ENCODE data around the gene TMEM248.
"Not testable (repeated sequence)": the region's sequence is repeated elsewhere in the genome, so short reads cannot be mapped to it uniquely, and the experiment has no call there.

The TMEM248 gene

DNA sequence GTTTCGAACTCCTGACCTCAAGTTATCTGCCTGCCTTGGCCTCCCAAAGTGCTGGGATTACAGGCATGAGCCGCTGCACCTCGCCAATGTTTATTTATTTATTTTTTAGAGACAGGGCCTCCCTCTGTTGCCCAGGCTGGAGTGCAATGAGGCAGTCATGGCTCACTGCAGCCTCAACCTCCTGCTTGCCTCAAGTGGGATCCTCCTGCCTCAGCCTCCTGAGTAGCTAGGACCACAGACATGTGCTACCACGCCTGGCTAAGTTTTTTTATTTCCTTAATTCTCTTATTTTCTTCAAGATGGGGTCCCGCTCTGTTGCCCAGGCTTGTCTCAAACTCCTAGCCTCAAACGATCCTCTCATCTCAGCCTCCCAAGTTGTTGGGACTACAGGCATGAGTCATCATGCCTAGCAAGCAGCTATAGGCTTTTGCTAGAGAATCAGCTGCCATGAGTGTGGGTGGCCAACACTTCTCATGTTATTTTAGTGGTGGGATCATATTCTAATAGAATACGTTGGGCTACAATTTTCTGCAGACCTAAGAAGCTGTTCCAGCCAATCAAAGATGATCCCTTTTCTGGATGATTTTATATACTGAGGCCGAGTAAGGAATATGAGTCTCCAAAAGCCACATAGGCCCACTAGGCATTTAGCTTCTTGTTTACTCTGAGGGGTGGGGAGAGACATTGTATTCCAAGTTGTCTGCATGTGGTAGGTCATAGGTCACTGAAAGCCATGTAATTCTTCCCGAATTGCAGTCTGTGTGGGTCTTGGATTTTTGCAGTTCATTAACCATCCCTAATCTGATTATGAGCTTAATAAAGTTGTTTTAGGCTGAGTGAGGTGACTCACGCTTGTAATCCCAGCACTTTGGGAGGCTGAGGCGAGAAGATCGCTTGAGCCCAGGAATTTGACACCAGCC is 7.6 kb upstream of the TMEM248 start:
- H3K4me1 ChIP-seq (ENCODE audit: control insufficient read depth, insufficient read depth, low read length) = no peaks in the 10 kb centered on the region
- H3K27me3 ChIP-seq (ENCODE audit: control insufficient read depth, insufficient read depth, low read length) = no peaks in the 10 kb centered on the region
- no peaks in the 10 kb centered on the region for H3K9me3 ChIP-seq (ENCODE audit: control insufficient read depth, low read length)
- no peak overlapping the region for H3K9ac ChIP-seq (ENCODE audit: low read length)
- H3K36me3 ChIP-seq (ENCODE audit: control insufficient read depth, insufficient read depth, low read length) = no peaks in the 10 kb centered on the region
- H3K4me3 ChIP-seq (ENCODE audit: low read length) = no peak overlapping the region

GRCh38 chr7:66917904-66918303 is 3.1 kb upstream of the TMEM248 start:
- H3K9ac ChIP-seq (ENCODE audit: low read length); H3K4me3 ChIP-seq (ENCODE audit: low read length); H3K4me1 ChIP-seq (ENCODE audit: control insufficient read depth, insufficient read depth, low read length); H3K36me3 ChIP-seq (ENCODE audit: control insufficient read depth, insufficient read depth, low read length); H3K27me3 ChIP-seq (ENCODE audit: control insufficient read depth, insufficient read depth, low read length); H3K9me3 ChIP-seq (ENCODE audit: control insufficient read depth, low read length): not testable (repeated sequence)

DNA sequence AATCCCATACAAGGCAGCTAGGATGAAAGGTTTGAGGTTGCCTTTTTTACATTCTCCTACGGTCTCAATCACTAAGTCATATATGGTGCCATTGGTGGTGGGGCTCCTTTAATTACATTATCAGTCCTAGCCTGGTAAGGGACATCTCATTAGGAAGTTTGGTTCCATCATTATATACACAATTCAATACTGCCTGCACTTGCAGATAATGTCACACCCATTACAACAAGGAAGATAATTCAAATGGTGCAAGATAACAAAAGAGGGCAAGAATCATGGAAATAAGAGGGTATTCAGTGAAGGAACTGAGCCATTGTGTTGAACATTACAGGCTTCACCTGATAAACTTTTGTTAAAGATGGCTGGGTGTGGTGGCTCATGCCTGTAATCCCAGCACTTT is 1.7 kb upstream of the TMEM248 start:
- H3K9me3 ChIP-seq (ENCODE audit: control insufficient read depth, low read length) = no peaks in the 10 kb centered on the region
- no peaks in the 10 kb centered on the region for H3K27me3 ChIP-seq (ENCODE audit: control insufficient read depth, insufficient read depth, low read length)
- no peak overlapping the region for H3K9ac ChIP-seq (ENCODE audit: low read length)
- H3K36me3 ChIP-seq (ENCODE audit: control insufficient read depth, insufficient read depth, low read length) = no peaks in the 10 kb centered on the region
- no peak overlapping the region for H3K4me3 ChIP-seq (ENCODE audit: low read length)
- peaks cover 7% of the 10 kb centered on the region for H3K4me1 ChIP-seq (ENCODE audit: control insufficient read depth, insufficient read depth, low read length)

- Histone ChIP-seq H3K27me3 (ENCODE audit: control insufficient read depth, insufficient read depth, low read length) (no peaks in the 10 kb centered on the region), H3K9me3 (ENCODE audit: control insufficient read depth, low read length) (no peaks in the 10 kb centered on the region), H3K4me3 (ENCODE audit: low read length) (no peak overlapping the region), H3K9ac (ENCODE audit: low read length) (no peak overlapping the region), H3K4me1 (ENCODE audit: control insufficient read depth, insufficient read depth, low read length) (peaks cover 7% of the 10 kb centered on the region), H3K36me3 (ENCODE audit: control insufficient read depth, insufficient read depth, low read length) (no peaks in the 10 kb centered on the region)
Measured at GRCh38 chr7:66919704-66920103, 1.3 kb upstream of the TMEM248 start.

GRCh38 chr7:66920256-66920655 is 769 bp upstream of the TMEM248 start:
- H3K4me3 ChIP-seq (ENCODE audit: low read length) = no peak overlapping the region
- no peaks in the 10 kb centered on the region for H3K27me3 ChIP-seq (ENCODE audit: control insufficient read depth, insufficient read depth, low read length)
- H3K9me3 ChIP-seq (ENCODE audit: control insufficient read depth, low read length) = no peaks in the 10 kb centered on the region
- H3K36me3 ChIP-seq (ENCODE audit: control insufficient read depth, insufficient read depth, low read length) = no peaks in the 10 kb centered on the region
- H3K4me1 ChIP-seq (ENCODE audit: control insufficient read depth, insufficient read depth, low read length) = peaks cover 7% of the 10 kb centered on the region
- H3K9ac ChIP-seq (ENCODE audit: low read length) = no peak overlapping the region

GRCh38 chr7:66921396-66921917 is 432 bp downstream of the TMEM248 start:
- H3K4me1 ChIP-seq (ENCODE audit: control insufficient read depth, insufficient read depth, low read length) = peaks cover 12% of the 10 kb centered on the region
- H3K27me3 ChIP-seq (ENCODE audit: control insufficient read depth, insufficient read depth, low read length) = no peaks in the 10 kb centered on the region
- no peaks in the 10 kb centered on the region for H3K9me3 ChIP-seq (ENCODE audit: control insufficient read depth, low read length)
- H3K4me3 ChIP-seq (ENCODE audit: low read length) = peak overlapping the region; percentile 53
- H3K36me3 ChIP-seq (ENCODE audit: control insufficient read depth, insufficient read depth, low read length) = no peaks in the 10 kb centered on the region
- peak overlapping the region; percentile 78 for H3K9ac ChIP-seq (ENCODE audit: low read length)

- Histone ChIP-seq H3K9ac (ENCODE audit: low read length) (peak overlapping the region; percentile 78), H3K9me3 (ENCODE audit: control insufficient read depth, low read length) (no peaks in the 10 kb centered on the region), H3K27me3 (ENCODE audit: control insufficient read depth, insufficient read depth, low read length) (no peaks in the 10 kb centered on the region), H3K36me3 (ENCODE audit: control insufficient read depth, insufficient read depth, low read length) (no peaks in the 10 kb centered on the region), H3K4me1 (ENCODE audit: control insufficient read depth, insufficient read depth, low read length) (peaks cover 12% of the 10 kb centered on the region), H3K4me3 (ENCODE audit: low read length) (peak overlapping the region; percentile 53)
Measured at GRCh38 chr7:66921918-66922486, 977 bp downstream of the TMEM248 start.

DNA sequence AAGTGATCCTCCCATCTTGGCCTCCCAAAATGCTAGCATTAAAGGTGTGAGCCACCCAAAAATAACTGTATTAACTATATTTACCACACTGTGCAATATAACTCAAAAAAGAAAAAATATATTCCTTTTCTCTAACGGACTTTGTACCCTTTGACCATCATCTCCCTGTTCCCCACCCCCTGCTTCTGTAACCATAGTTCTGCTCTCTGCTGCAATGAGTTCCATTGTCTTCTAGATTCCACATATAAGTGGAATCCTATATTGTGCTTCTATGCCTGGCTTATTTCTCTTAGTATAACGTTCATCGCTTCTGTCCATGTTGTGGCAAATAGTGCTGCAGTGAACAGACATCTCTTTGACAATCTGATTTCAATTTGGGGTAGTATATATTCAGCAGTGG is 4.2 kb downstream of the TMEM248 start:
- Histone ChIP-seq H3K27me3 (ENCODE audit: control insufficient read depth, insufficient read depth, low read length) (no peaks in the 10 kb centered on the region), H3K4me1 (ENCODE audit: control insufficient read depth, insufficient read depth, low read length) (peaks cover 16% of the 10 kb centered on the region), H3K9me3 (ENCODE audit: control insufficient read depth, low read length) (no peaks in the 10 kb centered on the region), H3K36me3 (ENCODE audit: control insufficient read depth, insufficient read depth, low read length) (no peaks in the 10 kb centered on the region), H3K4me3 (ENCODE audit: low read length) (no peak overlapping the region), H3K9ac (ENCODE audit: low read length) (no peak overlapping the region)

DNA sequence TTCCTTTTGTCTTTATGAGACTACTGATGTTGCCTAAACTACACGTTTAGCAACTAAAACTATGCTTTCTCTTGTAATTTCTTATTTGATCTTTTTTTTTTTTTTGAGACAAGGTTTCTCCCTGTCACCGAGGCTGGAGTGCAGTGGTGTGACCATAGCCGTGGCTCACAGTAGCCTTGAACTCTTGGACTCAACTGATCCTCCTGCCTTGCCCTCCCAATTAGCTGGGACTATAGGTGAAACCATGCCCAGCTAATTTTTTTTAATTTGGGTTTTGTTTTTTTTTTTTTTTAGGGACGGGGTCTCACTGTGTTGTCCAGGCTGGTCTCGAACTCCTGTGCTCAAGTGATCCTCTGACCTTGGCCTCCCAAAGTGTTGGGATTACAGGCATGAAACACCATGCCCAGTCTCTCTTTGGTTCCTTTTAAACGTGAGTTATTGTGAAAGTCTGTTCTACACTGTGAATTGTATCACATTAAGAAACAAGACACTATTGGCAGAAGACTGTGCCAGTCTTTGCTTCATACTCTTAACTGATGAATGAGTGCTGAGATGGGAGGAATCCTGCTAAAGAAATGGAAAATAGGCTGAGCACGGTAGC is 6.4 kb downstream of the TMEM248 start:
- no peaks in the 10 kb centered on the region for H3K36me3 ChIP-seq (ENCODE audit: control insufficient read depth, insufficient read depth, low read length)
- no peaks in the 10 kb centered on the region for H3K9me3 ChIP-seq (ENCODE audit: control insufficient read depth, low read length)
- H3K9ac ChIP-seq (ENCODE audit: low read length) = no peak overlapping the region
- H3K4me1 ChIP-seq (ENCODE audit: control insufficient read depth, insufficient read depth, low read length) = peaks cover 16% of the 10 kb centered on the region
- H3K27me3 ChIP-seq (ENCODE audit: control insufficient read depth, insufficient read depth, low read length) = no peaks in the 10 kb centered on the region
- H3K4me3 ChIP-seq (ENCODE audit: low read length) = no peak overlapping the region

- no peak overlapping the region for H3K9ac ChIP-seq (ENCODE audit: low read length)
- H3K4me1 ChIP-seq (ENCODE audit: control insufficient read depth, insufficient read depth, low read length) = peaks cover 11% of the 10 kb centered on the region
- H3K9me3 ChIP-seq (ENCODE audit: control insufficient read depth, low read length) = no peaks in the 10 kb centered on the region
- no peaks in the 10 kb centered on the region for H3K27me3 ChIP-seq (ENCODE audit: control insufficient read depth, insufficient read depth, low read length)
- no peak overlapping the region for H3K4me3 ChIP-seq (ENCODE audit: low read length)
- H3K36me3 ChIP-seq (ENCODE audit: control insufficient read depth, insufficient read depth, low read length) = no peaks in the 10 kb centered on the region
Measured at GRCh38 chr7:66928388-66928787, 7.4 kb downstream of the TMEM248 start.

DNA sequence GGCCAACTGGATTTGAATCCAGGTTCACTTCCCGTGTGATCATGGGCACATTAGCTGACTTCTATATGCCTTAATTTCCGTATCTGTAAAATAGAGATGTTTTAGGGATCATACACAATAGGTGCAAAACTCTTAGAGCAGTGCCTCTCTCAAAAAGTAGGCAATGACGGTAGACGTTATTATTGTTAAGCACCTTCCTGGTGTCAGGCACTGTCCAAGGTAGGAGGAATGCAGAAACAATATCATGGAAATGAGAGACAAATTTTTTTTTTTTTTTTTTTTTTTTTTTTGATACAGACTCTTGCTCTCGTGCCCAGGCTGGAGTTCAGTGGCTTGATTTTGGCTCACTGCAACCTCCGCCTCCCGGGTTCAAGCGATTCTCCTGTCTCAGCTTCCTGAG is 8.1 kb downstream of the TMEM248 start:
- Histone ChIP-seq H3K36me3 (ENCODE audit: control insufficient read depth, insufficient read depth, low read length) (no peaks in the 10 kb centered on the region), H3K9ac (ENCODE audit: low read length) (no peak overlapping the region)

DNA sequence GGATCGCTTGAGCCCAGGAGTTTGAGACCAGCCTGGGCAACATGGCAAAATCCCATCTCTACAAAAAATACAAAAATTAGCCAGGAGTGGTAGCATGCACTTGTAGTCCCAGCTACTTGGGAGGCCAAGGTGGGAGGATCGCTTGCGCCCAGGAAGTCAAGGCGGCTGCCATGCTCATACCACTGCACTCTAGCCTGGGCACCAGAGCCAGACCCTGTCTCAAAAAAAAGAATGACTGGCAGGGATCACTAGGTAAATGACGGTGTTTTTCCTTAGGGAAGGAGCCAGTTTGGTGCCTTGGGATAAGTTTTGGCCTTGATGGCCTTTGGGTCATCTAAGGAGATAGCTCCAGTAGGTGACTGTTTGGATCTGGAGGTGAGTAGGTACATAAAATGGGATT is 8.9 kb downstream of the TMEM248 start:
- no peaks in the 10 kb centered on the region for H3K9me3 ChIP-seq (ENCODE audit: control insufficient read depth, low read length)
- no peak overlapping the region for H3K9ac ChIP-seq (ENCODE audit: low read length)
- no peak overlapping the region for H3K4me3 ChIP-seq (ENCODE audit: low read length)
- no peaks in the 10 kb centered on the region for H3K27me3 ChIP-seq (ENCODE audit: control insufficient read depth, insufficient read depth, low read length)
- H3K4me1 ChIP-seq (ENCODE audit: control insufficient read depth, insufficient read depth, low read length) = peaks cover 9% of the 10 kb centered on the region
- no peaks in the 10 kb centered on the region for H3K36me3 ChIP-seq (ENCODE audit: control insufficient read depth, insufficient read depth, low read length)

More for the DNA sequence above, 8.1 kb downstream of the TMEM248 start:
- H3K4me3 ChIP-seq (ENCODE audit: low read length) = no peak overlapping the region
- H3K4me1 ChIP-seq (ENCODE audit: control insufficient read depth, insufficient read depth, low read length) = peaks cover 9% of the 10 kb centered on the region
- no peaks in the 10 kb centered on the region for H3K9me3 ChIP-seq (ENCODE audit: control insufficient read depth, low read length)
- H3K27me3 ChIP-seq (ENCODE audit: control insufficient read depth, insufficient read depth, low read length) = no peaks in the 10 kb centered on the region

All from mucosa of stomach (tissue), 1 donor.